Endothelial cell of umbilical vein (primary cell): ENCODE data around the gene PRKCQ. TPM values are rescaled to one million over a fixed set of nuclear protein-coding genes. Genes with fewer than 3 reads are reported as not detected.

Experiments
- BruUV-seq: library from RNA; stranded (reverse); fragments of 400-500 nt; replicated peaks from 2 replicates; lab custom pipeline; 2021; lab: Mats Ljungman, UMichigan
- CTCF ChIA-PET: fragments of 300-600, 350-600 bp; sonication (Branson Sonifier 250); formaldehyde crosslinking; loops from one replicate; lab custom pipeline; 2021; ENCODE audit warnings: antibody characterized with exemption, inconsistent platforms; lab: Charles Lee
- POLR2A ChIA-PET: fragments of 300-600, 350-600 bp; sonication (Branson Sonifier 250); formaldehyde crosslinking; loops from one replicate; lab custom pipeline; 2021; ENCODE audit warnings: antibody characterized with exemption, inconsistent platforms; lab: Charles Lee
- DNase-seq: peaks from one replicate; pipeline ENCODE4 v3.0.0-alpha.2; 2011; ENCODE audit warnings: low read depth, low spot score
- FAIRE-seq: peaks from 2 replicates; lab custom pipeline; 2011; peaks lifted over from hg19 to GRCh38; lab: Jason Lieb, UNC
- H2AFZ ChIP-seq: 2 replicates; pipeline ENCODE4 v1.6.0; 2012; ENCODE audit warnings: low read depth, low read length, control low read depth, inconsistent platforms
- H3K27ac ChIP-seq: 2 replicates; pipeline ENCODE4 v1.5.1; 2011; ENCODE audit warnings: low read depth, mild to moderate bottlenecking, control low read depth, low read length, moderate library complexity; ENCODE audit not compliant: insufficient read depth
- H3K27me3 ChIP-seq, 2 experiments: 2 replicates each; pipeline versions ENCODE4 v1.6.0 to v1.6.1; 2011; ENCODE audit warnings: low read length in 2 of 2, mixed read lengths in 1 of 2; ENCODE audit not compliant: control insufficient read depth in 2 of 2, insufficient read depth in 2 of 2
- H3K36me3 ChIP-seq, 2 experiments: 2 replicates in 1 of 2; 3 replicates in 1 of 2; pipeline ENCODE4 v1.5.1; 2011; ENCODE audit warnings: low read length in 2 of 2, mild to moderate bottlenecking in 1 of 2, moderate library complexity in 1 of 2; ENCODE audit not compliant: control insufficient read depth in 2 of 2, insufficient read depth in 2 of 2; ENCODE audit errors: extremely low read depth in 1 of 2
- H3K4me1 ChIP-seq: 3 replicates; pipeline ENCODE4 v1.5.1; 2011; ENCODE audit warnings: mild to moderate bottlenecking, low read length; ENCODE audit not compliant: control insufficient read depth, insufficient read depth; ENCODE audit errors: extremely low read depth
- H3K4me2 ChIP-seq: 2 replicates; pipeline ENCODE4 v1.6.1; 2011; ENCODE audit warnings: low read length, control low read depth, mixed read lengths; ENCODE audit not compliant: insufficient read depth
- H3K4me3 ChIP-seq, 3 experiments: fragments of 200-600 bp in 1 of 3; sonication (generic), shearing (Covaris generic) in 1 of 3; replicated peaks in 1 of 3; 2 replicates each; pipeline ENCODE4 v1.5.1; 2011 to 2016; ENCODE audit warnings: control low read depth in 3 of 3, low read length in 3 of 3, mild to moderate bottlenecking in 2 of 3, inconsistent platforms in 1 of 3, low read depth in 1 of 3, moderate library complexity in 1 of 3; ENCODE audit not compliant: insufficient read depth in 1 of 3
- H3K79me2 ChIP-seq: 2 replicates; pipeline ENCODE4 v1.6.0; 2012; ENCODE audit warnings: low read length, inconsistent platforms; ENCODE audit not compliant: control insufficient read depth, insufficient read depth
- H3K9ac ChIP-seq: replicated peaks from 2 replicates; pipeline ENCODE3; 2011; ENCODE audit warnings: low read length, control low read depth; ENCODE audit not compliant: insufficient read depth; ENCODE audit errors: extremely low read depth
- H3K9me1 ChIP-seq: replicated peaks from 3 replicates; pipeline ENCODE4 v1.6.0; 2011; ENCODE audit warnings: mild to moderate bottlenecking, low read length; ENCODE audit not compliant: control insufficient read depth, insufficient read depth; ENCODE audit errors: extremely low read depth
- H3K9me3 ChIP-seq: replicated peaks from 2 replicates; pipeline ENCODE4 v1.5.1; 2012; ENCODE audit warnings: low read length, inconsistent platforms; ENCODE audit not compliant: control insufficient read depth, insufficient read depth
- H4K20me1 ChIP-seq: replicated peaks from 2 replicates; pipeline ENCODE3; 2011; ENCODE audit warnings: mild to moderate bottlenecking, low read length; ENCODE audit not compliant: control insufficient read depth, insufficient read depth; ENCODE audit errors: extremely low read depth
- CTCF ChIP-seq, 2 donors: IDR thresholded peaks; 1 replicate in 1 of 2; 2 replicates in 1 of 2; pipeline ENCODE4 v1.5.1; 2011; ENCODE audit warnings: low read length in 2 of 2, mild to moderate bottlenecking in 2 of 2, moderate library complexity in 2 of 2, control low read depth in 1 of 2, inconsistent platforms in 1 of 2, low read depth in 1 of 2; ENCODE audit not compliant: insufficient read depth in 1 of 2; ENCODE audit errors: extremely low read depth in 1 of 2
- EZH2 ChIP-seq: IDR thresholded peaks from 2 replicates; pipeline ENCODE4 v1.6.1; 2012; ENCODE audit warnings: borderline replicate concordance, low read depth, mild to moderate bottlenecking, moderate library complexity, low read length, inconsistent platforms; ENCODE audit not compliant: severe bottlenecking
- FOS ChIP-seq: IDR thresholded peaks from 2 replicates; pipeline ENCODE4 v1.6.1; 2011; ENCODE audit warnings: mild to moderate bottlenecking, low read length, moderate library complexity, borderline replicate concordance; ENCODE audit not compliant: insufficient read depth
- GATA2 ChIP-seq: IDR thresholded peaks from 2 replicates; pipeline ENCODE4 v1.7.0; 2011; ENCODE audit warnings: low read depth, mild to moderate bottlenecking, moderate library complexity, mixed read lengths, low read length; ENCODE audit not compliant: insufficient read length, insufficient read depth
- JUN ChIP-seq: IDR thresholded peaks from 2 replicates; pipeline ENCODE4 v1.6.1; 2011; ENCODE audit warnings: borderline replicate concordance, low read depth; ENCODE audit not compliant: insufficient read length, insufficient read depth
- MAX ChIP-seq: IDR thresholded peaks from 2 replicates; pipeline ENCODE4 v1.6.1; 2011; ENCODE audit not compliant: insufficient read depth, insufficient read length
- MYC ChIP-seq: IDR thresholded peaks from one replicate; pipeline ENCODE4 v1.6.1; 2011; ENCODE audit warnings: mild to moderate bottlenecking, low read depth, low read length
- POLR2A ChIP-seq: IDR thresholded peaks from 2 replicates; pipeline ENCODE4 v1.6.1; 2012; ENCODE audit warnings: low read depth, mild to moderate bottlenecking, control low read depth, low read length
- POLR2AphosphoS5 ChIP-seq: IDR thresholded peaks from 2 replicates; pipeline ENCODE4 v1.6.1; 2012; ENCODE audit warnings: low read depth, mild to moderate bottlenecking, control low read depth, low read length, moderate library complexity; ENCODE audit not compliant: insufficient read depth
- dilution Hi-C: fragments of 300-500 bp; cut with MboI; formaldehyde crosslinking; loops from one replicate; pipeline ENCODE4 v1.15.0; 2019; ENCODE audit warnings: low sequenced_read_pairs; ENCODE audit not compliant: extremely low pct_ligation_motif_present
- intact Hi-C: fragments of 100-400 bp; cut with micrococcal nuclease; formaldehyde crosslinking; loops from one replicate; pipeline ENCODE4 v1.10.0; 2022
- polyA plus RNA-seq, 4 experiments: library from polyadenylated mRNA; depleted of rRNA in 3 of 4; stranded (reverse) in 3 of 4; unstranded in 1 of 4; fragments of >200 nt; gene quantifications; 2 replicates each; pipeline versions ENCODE4 v1.2.1 to v1.2.3, GENCODE V29; 2011 to 2012; ENCODE audit warnings: missing spikeins in 1 of 4
- total RNA-seq: library from RNA; stranded (reverse); gene quantifications from 2 replicates; pipeline ENCODE4 v1.2.3, GENCODE V29; 2021

Gene PRKCQ
- total and polyA plus RNA-seq, 2 donors (not counting 3 experiments of a cell fraction or from before 2014, with no cell fraction given) = 0.32 to 0.55 TPM

- H4K20me1 ChIP-seq = no peaks in the 10 kb centered on the region
- FAIRE-seq = no peak
- no peaks in the 10 kb centered on the region for H3K9me3 ChIP-seq
- TF ChIP-seq GATA2 (no peak), FOS (no peak), EZH2 (no peak), JUN (no peak), MAX (no peak), POLR2AphosphoS5 (no peak), MYC (no peak), POLR2A (no peak), CTCF (IDR thresholded peaks at IDR 0.05; ENCODE audit: extremely low read depth in 1 of 2, insufficient read depth in 1 of 2, low read depth in 1 of 2, low read length in 2 of 2) (no peak)
- H3K27me3 ChIP-seq = peaks cover 0 to 3% of the 10 kb centered on the region in 2 experiments
- no peak overlapping the region for H3K27ac ChIP-seq
- BruUV-seq = no TSS peak
- no peak overlapping the region for H3K4me3 ChIP-seq
- H2AFZ ChIP-seq = no peak overlapping the region
- no peaks in the 10 kb centered on the region for H3K36me3 ChIP-seq
- intact Hi-C loops (no loop called here), dilution Hi-C loops (no loop called here)
- no peak overlapping the region for H3K4me2 ChIP-seq
- no peaks in the 10 kb centered on the region for H3K4me1 ChIP-seq
- no peaks in the 10 kb centered on the region for H3K79me2 ChIP-seq
- ChIA-PET CTCF (no interaction called here), POLR2A (no interaction called here)
- H3K9me1 ChIP-seq = no peaks in the 10 kb centered on the region
- DNase-seq = no peak
- no peak overlapping the region for H3K9ac ChIP-seq
Measured at GRCh38 chr10:6618340-6618739, 38.3 kb upstream of the PRKCQ start.
